ENCODE data around the gene ADA.
"Not testable (repeated sequence)": the region's sequence is repeated elsewhere in the genome, so short reads cannot be mapped to it uniquely, and the experiment has no call there.

ADA gene

GRCh38 chr20:44651684-44652423 is at the start of gene ADA:
ADA (minus strand) TSS chr20:44651699; CDS start chr20:44651607, 92 bp downstream.
- DNase-seq (ENCODE audit: low read depth): peak; percentile 28

GRCh38 chr20:44700306-44700705 is 48.8 kb upstream of the ADA start:
- no peak for DNase-seq (ENCODE audit: low read depth)

DNA sequence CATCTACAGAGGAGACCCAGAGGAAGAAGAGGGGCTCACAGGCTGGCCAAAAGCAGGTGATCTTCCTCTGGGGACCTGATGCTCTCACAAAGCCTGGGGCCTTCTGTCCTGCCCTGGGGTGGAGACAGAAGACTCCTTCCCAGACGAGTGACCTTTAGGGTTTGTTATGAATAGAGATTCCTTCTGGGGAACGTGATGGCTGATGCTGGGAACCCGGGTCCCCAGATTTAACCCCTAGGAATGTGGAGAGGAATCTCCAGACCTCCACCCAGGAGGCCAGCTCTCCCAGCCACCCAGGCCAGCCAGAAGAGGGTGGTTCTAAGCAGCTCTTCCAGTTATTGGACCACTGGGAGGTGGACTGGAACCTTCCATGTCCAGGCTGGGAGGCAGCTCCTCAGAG is 46.9 kb upstream of the ADA start:
- no peak for DNase-seq (ENCODE audit: low read depth)

DNA sequence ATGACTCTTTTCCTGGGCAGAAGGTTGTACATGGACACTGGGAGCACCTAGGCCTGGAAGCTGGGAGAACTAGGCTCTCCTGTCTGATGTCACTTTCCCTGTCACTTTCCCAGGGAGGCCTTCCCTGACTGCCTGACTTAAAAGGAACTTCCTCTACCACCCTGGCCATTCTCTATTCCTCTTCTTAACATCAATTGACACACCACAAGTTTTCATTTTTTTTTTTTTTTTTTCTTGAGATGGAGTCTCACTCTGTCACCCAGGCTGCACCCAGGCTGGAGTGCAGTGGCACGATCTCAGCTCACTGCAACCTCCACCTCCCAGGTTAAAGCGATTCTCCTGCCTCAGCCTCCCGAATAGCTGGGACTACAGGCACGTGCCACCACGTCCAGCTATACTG is 45.5 kb upstream of the ADA start:
- DNase-seq (ENCODE audit: low read depth): not testable (repeated sequence)

- DNase-seq (ENCODE audit: low read depth): no peak
Observed at GRCh38 chr20:44696315-44696714, 44.8 kb upstream of the ADA start.

DNA sequence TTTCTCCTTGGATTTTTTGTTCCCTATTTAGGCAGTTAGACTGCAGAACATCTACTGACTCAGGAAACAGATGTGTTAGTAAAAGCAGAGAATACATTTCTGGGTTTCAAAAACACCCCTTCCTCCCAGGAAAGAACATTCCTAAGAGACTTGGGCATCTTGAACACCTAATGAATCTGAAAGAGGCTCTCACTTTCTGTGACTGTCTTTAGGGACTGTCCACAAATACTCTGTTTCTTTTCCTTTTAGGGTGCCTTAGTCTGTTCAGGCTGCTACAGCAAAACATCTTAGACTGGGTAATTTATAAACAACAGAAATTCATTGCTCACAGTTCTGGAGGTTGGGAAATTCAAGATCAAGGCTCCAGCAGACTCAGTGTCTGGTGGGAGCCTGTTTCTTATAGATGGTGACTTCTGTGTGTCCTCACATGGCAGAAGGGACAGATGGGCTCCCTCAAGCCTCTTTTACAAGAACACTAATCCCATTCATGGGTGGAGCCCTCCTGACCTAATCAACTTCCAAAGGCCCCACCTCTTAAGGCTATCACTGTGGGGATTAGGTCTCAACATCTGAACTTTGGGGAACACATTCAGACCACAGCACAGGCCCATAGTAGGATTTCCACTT is 44.3 kb upstream of the ADA start:
- no peak for DNase-seq (ENCODE audit: low read depth)

- no peak for DNase-seq (ENCODE audit: low read depth)
Observed at GRCh38 chr20:44695295-44695673, 43.8 kb upstream of the ADA start.

GRCh38 chr20:44694159-44694558 is 42.7 kb upstream of the ADA start:
- DNase-seq (ENCODE audit: low read depth): no peak

- no peak for DNase-seq (ENCODE audit: low read depth)
Observed at GRCh38 chr20:44693627-44694026, 42.1 kb upstream of the ADA start.

DNA sequence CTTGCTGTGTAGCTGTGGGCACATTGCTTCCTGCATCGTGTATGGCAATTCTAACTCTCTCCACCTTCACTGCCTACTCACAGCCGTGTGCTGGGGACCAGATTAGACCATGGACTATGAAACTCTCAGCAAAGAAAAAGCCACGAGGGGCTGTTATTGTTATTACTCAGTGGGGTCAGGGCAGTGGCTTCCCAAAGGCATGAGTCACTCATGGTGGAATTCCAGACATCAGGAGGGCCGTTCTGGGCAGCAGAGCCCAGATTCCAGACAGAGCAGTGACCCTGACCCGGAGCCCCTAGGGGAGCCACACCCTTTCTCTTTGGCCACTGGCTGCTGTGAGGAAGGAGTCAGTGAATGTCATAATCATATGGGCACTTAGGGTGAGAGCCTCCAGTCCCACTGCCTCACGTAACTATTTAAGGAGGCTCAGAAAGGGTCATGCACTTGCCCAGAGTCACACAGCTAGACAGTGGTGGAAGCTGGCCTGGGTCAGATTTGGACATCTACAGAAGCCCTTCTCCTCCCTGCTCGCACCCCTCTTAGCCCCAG is 41.5 kb upstream of the ADA start:
- peak; percentile 100 for DNase-seq (ENCODE audit: low read depth)

GRCh38 chr20:44691424-44692423 is 40.2 kb upstream of the ADA start:
- DNase-seq (ENCODE audit: low read depth): no peak

GRCh38 chr20:44690781-44691423 is 39.4 kb upstream of the ADA start:
- no peak for DNase-seq (ENCODE audit: low read depth)

- DNase-seq (ENCODE audit: low read depth): no peak
Observed at GRCh38 chr20:44689809-44690208, 38.3 kb upstream of the ADA start.

DNA sequence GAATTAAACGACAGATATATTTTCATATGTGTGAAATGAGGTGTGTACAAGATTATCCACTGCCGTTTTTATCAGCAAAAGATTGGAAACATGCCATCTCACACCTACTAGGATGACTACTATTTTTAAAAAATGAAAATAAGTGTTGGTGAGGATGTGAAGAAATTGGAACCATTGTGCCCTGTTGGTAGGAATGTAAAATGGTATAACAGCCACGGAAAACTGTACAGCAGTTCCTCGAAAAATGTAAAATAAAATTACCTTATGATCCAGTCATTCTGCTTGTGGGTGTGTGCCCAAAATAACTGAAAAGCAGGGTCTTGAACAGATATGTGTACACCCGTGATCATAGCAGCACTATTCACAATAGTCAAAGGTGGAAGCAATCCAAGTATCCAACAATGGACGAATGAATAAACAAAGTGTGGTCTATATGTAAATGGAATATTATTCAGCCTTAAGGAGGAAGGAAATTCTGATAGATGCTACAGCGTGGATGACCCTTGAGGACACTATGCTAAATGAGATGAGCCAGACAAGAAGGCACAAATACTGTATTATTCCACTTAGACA is 36.6 kb upstream of the ADA start:
- no peak for DNase-seq (ENCODE audit: low read depth)

- DNase-seq (ENCODE audit: low read depth): no peak
Observed at GRCh38 chr20:44686934-44687333, 35.4 kb upstream of the ADA start.

- no peak for DNase-seq (ENCODE audit: low read depth)
Observed at GRCh38 chr20:44684047-44684967, 32.8 kb upstream of the ADA start.

- DNase-seq (ENCODE audit: low read depth): no peak
Observed at GRCh38 chr20:44683263-44684046, 32.0 kb upstream of the ADA start.

DNA sequence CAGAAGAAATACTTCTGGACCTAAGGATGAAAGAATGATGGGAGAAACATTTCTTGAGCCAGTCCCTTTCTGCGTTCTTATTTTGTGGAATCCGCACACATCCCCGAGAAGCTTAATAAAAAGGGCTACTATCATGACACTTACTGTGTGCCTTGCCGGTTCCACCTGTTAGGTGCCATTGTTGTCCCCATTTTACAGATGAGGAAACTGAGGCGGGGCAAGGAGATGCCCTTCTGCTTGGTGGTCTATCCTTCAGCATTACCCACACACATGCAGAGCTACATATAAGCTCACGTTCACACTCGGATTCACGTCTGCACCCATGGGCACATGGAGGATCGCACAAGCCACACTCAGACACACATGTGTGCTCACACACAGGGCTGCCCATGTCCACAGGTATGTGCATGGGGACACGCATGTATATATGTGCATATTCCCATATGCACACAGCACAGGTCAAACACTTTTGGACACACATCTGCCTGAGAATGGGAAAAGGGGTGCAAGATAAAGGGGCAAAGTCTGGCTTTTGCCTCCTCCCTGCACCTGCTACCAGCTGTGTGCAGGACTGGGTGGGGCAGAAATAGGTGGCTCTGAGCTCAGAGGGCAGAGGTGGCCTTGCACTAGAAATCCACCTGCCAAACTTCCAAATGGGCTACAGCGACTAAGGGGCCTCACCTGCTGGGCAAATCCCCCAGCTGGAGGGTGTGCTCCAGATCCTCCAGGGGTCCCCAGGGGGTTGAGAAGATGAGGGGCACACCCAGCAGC is 30.5 kb upstream of the ADA start:
- no peak for DNase-seq (ENCODE audit: low read depth)
